Mucosa of stomach (tissue), 1 donor: ENCODE measurements around the gene PCED1A.

ENCODE experiments used
- H3K27me3 ChIP-seq: one replicate; pipeline ENCODE4 v1.7.0; 2013; ENCODE audit warnings: mild to moderate bottlenecking, low read length; ENCODE audit not compliant: control insufficient read depth, insufficient read depth
- H3K36me3 ChIP-seq: one replicate; pipeline ENCODE4 v1.7.0; 2013; ENCODE audit warnings: low read length; ENCODE audit not compliant: control insufficient read depth, insufficient read depth
- H3K4me1 ChIP-seq: one replicate; pipeline ENCODE4 v1.7.0; 2013; ENCODE audit warnings: mild to moderate bottlenecking, low read length; ENCODE audit not compliant: control insufficient read depth, insufficient read depth
- H3K4me3 ChIP-seq: one replicate; pipeline ENCODE4 v1.7.0; 2013; ENCODE audit warnings: low read length
- H3K9ac ChIP-seq: one replicate; pipeline ENCODE4 v1.7.0; 2013; ENCODE audit warnings: mild to moderate bottlenecking, low read length, moderate library complexity
- H3K9me3 ChIP-seq: one replicate; pipeline ENCODE4 v1.7.0; 2013; ENCODE audit warnings: mild to moderate bottlenecking, low read length, moderate library complexity; ENCODE audit not compliant: control insufficient read depth
- donor health status: Pancreatic carcinoma.

Gene PCED1A

GRCh38 chr20:2807019-2807418, 33.4 kb downstream of the PCED1A start:
- no peak overlapping the region for H3K4me3 ChIP-seq
- H3K9me3 ChIP-seq = no peaks in the 10 kb centered on the region
- H3K4me1 ChIP-seq = no peaks in the 10 kb centered on the region
- H3K36me3 ChIP-seq = no peaks in the 10 kb centered on the region
- H3K9ac ChIP-seq = no peak overlapping the region
- H3K27me3 ChIP-seq = peaks cover 52% of the 10 kb centered on the region

- no peak overlapping the region for H3K4me3 ChIP-seq
- H3K27me3 ChIP-seq = peaks cover 59% of the 10 kb centered on the region
- no peaks in the 10 kb centered on the region for H3K36me3 ChIP-seq
- H3K9me3 ChIP-seq = no peaks in the 10 kb centered on the region
- H3K9ac ChIP-seq = no peak overlapping the region
- H3K4me1 ChIP-seq = no peaks in the 10 kb centered on the region
Observed at GRCh38 chr20:2806351-2806701, 34.1 kb downstream of the PCED1A start.

- H3K4me1 ChIP-seq = no peaks in the 10 kb centered on the region
- H3K27me3 ChIP-seq = peaks cover 64% of the 10 kb centered on the region
Observed at GRCh38 chr20:2805689-2806350, 34.6 kb downstream of the PCED1A start.

GRCh38 chr20:2804852-2805688, 35.4 kb downstream of the PCED1A start:
- Histone ChIP-seq H3K4me3 (no peak overlapping the region), H3K9ac (no peak overlapping the region), H3K36me3 (no peaks in the 10 kb centered on the region), H3K9me3 (no peaks in the 10 kb centered on the region), H3K27me3 (peaks cover 69% of the 10 kb centered on the region), H3K4me1 (no peaks in the 10 kb centered on the region)

More at GRCh38 chr20:2805689-2806350, 34.6 kb downstream of the PCED1A start:
- no peak overlapping the region for H3K4me3 ChIP-seq
- no peaks in the 10 kb centered on the region for H3K9me3 ChIP-seq
- H3K9ac ChIP-seq = no peak overlapping the region
- no peaks in the 10 kb centered on the region for H3K36me3 ChIP-seq

GRCh38 chr20:2804041-2804828, 36.2 kb downstream of the PCED1A start:
- Histone ChIP-seq H3K4me3 (no peak overlapping the region), H3K9me3 (no peaks in the 10 kb centered on the region), H3K27me3 (peaks cover 78% of the 10 kb centered on the region), H3K4me1 (no peaks in the 10 kb centered on the region), H3K36me3 (no peaks in the 10 kb centered on the region), H3K9ac (no peak overlapping the region)

- H3K4me1 ChIP-seq = no peaks in the 10 kb centered on the region
- H3K36me3 ChIP-seq = no peaks in the 10 kb centered on the region
- no peak overlapping the region for H3K9ac ChIP-seq
- no peak overlapping the region for H3K4me3 ChIP-seq
- H3K27me3 ChIP-seq = peaks cover 76% of the 10 kb centered on the region
- H3K9me3 ChIP-seq = no peaks in the 10 kb centered on the region
Observed at GRCh38 chr20:2801286-2801728, 39.1 kb downstream of the PCED1A start.

- Histone ChIP-seq H3K36me3 (no peaks in the 10 kb centered on the region), H3K4me3 (no peak within 1 kb of the TSS), H3K4me1 (no peaks in the 10 kb centered on the region), H3K9ac (no peak within 1 kb of the TSS), H3K27me3 (peaks cover 70% of the 10 kb centered on the region), H3K9me3 (no peaks in the 10 kb centered on the region)
Observed at GRCh38 chr20:2800521-2801285, 39.8 kb downstream of the PCED1A start, which contains the start of gene CPXM1. CPXM1 (minus strand) TSS chr20:2800627; CDS start chr20:2800572, 55 bp downstream.

- Histone ChIP-seq H3K4me3 (no peak overlapping the region), H3K4me1 (no peaks in the 10 kb centered on the region), H3K36me3 (no peaks in the 10 kb centered on the region), H3K27me3 (peaks cover 64% of the 10 kb centered on the region), H3K9me3 (no peaks in the 10 kb centered on the region), H3K9ac (no peak overlapping the region)
Observed at GRCh38 chr20:2799688-2800520, 40.6 kb downstream of the PCED1A start.

- Histone ChIP-seq H3K9me3 (no peaks in the 10 kb centered on the region), H3K4me3 (no peak overlapping the region), H3K27me3 (peaks cover 64% of the 10 kb centered on the region), H3K9ac (no peak overlapping the region), H3K36me3 (no peaks in the 10 kb centered on the region), H3K4me1 (no peaks in the 10 kb centered on the region)
Observed at GRCh38 chr20:2799271-2799670, 41.2 kb downstream of the PCED1A start.

- Histone ChIP-seq H3K27me3 (peaks cover 59% of the 10 kb centered on the region), H3K4me1 (no peaks in the 10 kb centered on the region), H3K9me3 (no peaks in the 10 kb centered on the region), H3K4me3 (no peak overlapping the region), H3K36me3 (no peaks in the 10 kb centered on the region), H3K9ac (no peak overlapping the region)
Observed at GRCh38 chr20:2798814-2799213, 41.6 kb downstream of the PCED1A start.
